SH-SY5Y (cell line): ENCODE results near the gene INPPL1.

ENCODE experiments used
- GATA2 ChIP-seq: IDR thresholded peaks from 2 replicates; pipeline ENCODE4 v1.6.1; 2011; ENCODE audit warnings: mild to moderate bottlenecking, low read depth, low read length
- GATA3 ChIP-seq: IDR thresholded peaks from 2 replicates; pipeline ENCODE4 v1.6.1; 2011; ENCODE audit warnings: low read depth, mild to moderate bottlenecking, low read length, moderate library complexity

GRCh38 chr11:72234514-72234830, 9.9 kb downstream of the INPPL1 start:
- TF ChIP-seq GATA3 = no peak
- TF ChIP-seq GATA2 = no peak
